Measurements from ENCODE around the gene PUS3.
"Not testable (repeated sequence)": the region's sequence is repeated elsewhere in the genome, so short reads cannot be mapped to it uniquely, and the experiment has no call there.

PUS3 gene

DNA sequence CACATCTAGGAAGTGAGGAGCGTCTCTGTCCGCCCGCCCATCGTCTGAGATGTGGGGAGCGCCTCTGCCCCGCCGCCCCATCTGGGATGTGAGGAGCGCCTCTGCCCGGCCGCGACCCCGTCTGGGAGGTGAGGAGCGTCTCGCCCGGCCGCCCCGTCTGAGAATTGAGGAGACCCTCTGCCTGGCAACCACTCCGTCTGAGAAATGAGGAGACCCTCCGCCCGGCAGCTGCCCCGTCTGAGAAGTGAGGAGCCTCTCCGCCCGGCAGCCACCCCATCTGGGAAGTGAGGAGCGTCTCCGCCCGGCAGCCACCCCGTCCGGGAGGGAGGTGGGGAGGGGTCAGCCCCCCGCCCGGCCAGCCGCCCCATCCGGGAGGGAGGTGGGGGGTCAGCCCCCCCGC, 40.2 kb downstream of the PUS3 start:
- not testable (repeated sequence) for DNase-seq

DNA sequence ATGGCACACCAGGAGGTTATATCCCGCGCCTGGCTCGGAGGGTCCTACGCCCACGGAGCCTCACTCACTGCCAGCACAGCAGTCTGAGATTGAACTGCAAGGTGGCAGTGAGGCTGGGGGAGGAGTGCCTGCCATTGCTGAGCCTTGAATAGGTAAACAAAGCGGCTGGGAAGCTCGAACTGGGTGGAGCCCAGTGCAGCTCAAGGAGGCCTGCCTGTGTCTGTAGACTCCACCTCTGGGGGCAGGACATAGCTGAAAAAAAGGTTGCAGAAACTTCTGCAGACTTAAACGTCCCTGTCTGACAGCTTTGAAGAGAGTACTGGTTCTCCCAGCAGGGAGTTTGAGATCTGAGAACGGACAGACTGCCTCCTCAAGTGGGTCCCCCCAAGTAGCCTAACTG, 45.3 kb downstream of the PUS3 start:
- not testable (repeated sequence) for DNase-seq

DNA sequence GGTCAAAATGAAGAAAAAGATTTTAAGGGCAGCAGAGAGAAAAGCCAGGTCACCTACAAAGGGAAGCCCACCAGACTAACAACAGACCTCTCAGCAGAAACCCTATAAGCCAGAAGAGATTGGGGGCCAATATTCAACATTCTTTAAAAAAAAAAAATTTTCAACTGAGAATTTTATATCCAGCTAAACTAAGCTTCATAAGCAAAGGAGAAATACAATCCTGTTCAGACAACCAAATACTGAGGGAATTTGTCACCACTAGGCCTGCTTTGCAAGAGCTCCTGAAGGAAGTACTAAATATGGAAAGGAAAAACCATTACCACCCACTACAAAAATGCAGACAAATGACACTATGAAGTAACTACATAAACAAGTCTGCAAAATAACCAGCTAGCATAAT, 56.8 kb downstream of the PUS3 start:
- DNase-seq = no peak
